Occipital lobe (tissue), 2 donors: ENCODE data around the gene CEP350. TPM values are rescaled to one million over a fixed set of nuclear protein-coding genes. Genes with fewer than 3 reads are reported as not detected.
"Not testable (repeated sequence)": the region's sequence is repeated elsewhere in the genome, so short reads cannot be mapped to it uniquely, and the experiment has no call there.

Experiments used
- DNase-seq: peaks from one replicate; lab custom pipeline; 2025; lab: John Stamatoyannopoulos, UW
- total RNA-seq: library from RNA; depleted of rRNA; stranded (reverse); fragments of >200 nt; gene quantifications from one replicate; pipeline ENCODE4 v1.2.3, GENCODE V29; 2014

Gene CEP350
- total RNA-seq, 1 donor from 2014 or later: 119 TPM

GRCh38 chr1:180117764-180118116 is 163.1 kb downstream of the CEP350 start:
- no peak for DNase-seq

- DNase-seq: no peak
Measured at GRCh38 chr1:180119837-180120236, 165.2 kb downstream of the CEP350 start.

- DNase-seq: no peak
Measured at GRCh38 chr1:180123463-180123936, 168.9 kb downstream of the CEP350 start.

GRCh38 chr1:180130651-180131050 is 176.0 kb downstream of the CEP350 start:
- DNase-seq: no peak

- no peak for DNase-seq
Measured at GRCh38 chr1:180131510-180131909, 176.9 kb downstream of the CEP350 start.

GRCh38 chr1:180133193-180133592 is 178.6 kb downstream of the CEP350 start:
- DNase-seq: no peak

GRCh38 chr1:180133688-180134087 is 179.1 kb downstream of the CEP350 start:
- not testable (repeated sequence) for DNase-seq

- DNase-seq: no peak
Measured at GRCh38 chr1:180135535-180135934, 180.9 kb downstream of the CEP350 start.

- DNase-seq: no peak
Measured at GRCh38 chr1:180136331-180136967, 181.8 kb downstream of the CEP350 start.

GRCh38 chr1:180136968-180137356 is 182.4 kb downstream of the CEP350 start:
- DNase-seq: no peak

GRCh38 chr1:180137776-180138175 is 183.2 kb downstream of the CEP350 start:
- no peak for DNase-seq

GRCh38 chr1:180141381-180141934 is 186.8 kb downstream of the CEP350 start:
- no peak for DNase-seq

GRCh38 chr1:180143359-180143758 is 188.7 kb downstream of the CEP350 start:
- no peak for DNase-seq

GRCh38 chr1:180144659-180145357 is 190.2 kb downstream of the CEP350 start:
- DNase-seq: no peak

- no peak for DNase-seq
Measured at GRCh38 chr1:180145446-180145845, 190.8 kb downstream of the CEP350 start.

- no peak for DNase-seq
Measured at GRCh38 chr1:180150982-180151381, 196.4 kb downstream of the CEP350 start.

GRCh38 chr1:180151508-180151907 is 196.9 kb downstream of the CEP350 start:
- DNase-seq: no peak

- DNase-seq: no peak
Measured at GRCh38 chr1:180152588-180152987, 198.0 kb downstream of the CEP350 start.

- DNase-seq: no peak
Measured at GRCh38 chr1:180153032-180153431, 198.4 kb downstream of the CEP350 start.

GRCh38 chr1:180154003-180154324 is 199.4 kb downstream of the CEP350 start:
- DNase-seq: no peak

- DNase-seq: peak; percentile 92
Measured at GRCh38 chr1:180154325-180155181, 199.9 kb downstream of the CEP350 start, which contains the start of gene QSOX1. QSOX1 (plus strand) TSS chr1:180154869; CDS start chr1:180154908, 39 bp downstream.

GRCh38 chr1:180155182-180155682 is 200.6 kb downstream of the CEP350 start:
- DNase-seq: no peak
